ENCODE results near the gene C10orf62.

The C10orf62 gene

GRCh38 chr10:97587183-97587582 lies 2.3 kb upstream of the C10orf62 start:
- no peak for DNase-seq

GRCh38 chr10:97590082-97590747 lies 694 bp downstream of the C10orf62 start:
- DNase-seq, result no peak

- no peak for DNase-seq
Observed at GRCh38 chr10:97590748-97591495, 1.4 kb downstream of the C10orf62 start.

GRCh38 chr10:97593421-97593820 lies 3.9 kb downstream of the C10orf62 start:
- no peak for DNase-seq

GRCh38 chr10:97596101-97597082 lies 6.9 kb downstream of the C10orf62 start:
- DNase-seq, result no peak

- DNase-seq, result no peak
Observed at GRCh38 chr10:97597778-97598177, 8.3 kb downstream of the C10orf62 start.

GRCh38 chr10:97598407-97599271 lies 9.1 kb downstream of the C10orf62 start:
- no peak for DNase-seq

- DNase-seq, result no peak
Observed at GRCh38 chr10:97599272-97599619, 9.7 kb downstream of the C10orf62 start.

- no peak for DNase-seq
Observed at GRCh38 chr10:97600616-97601015, 11.1 kb downstream of the C10orf62 start.

GRCh38 chr10:97601268-97602215 lies 12.0 kb downstream of the C10orf62 start:
- no peak for DNase-seq

GRCh38 chr10:97607095-97607636 lies 17.6 kb downstream of the C10orf62 start:
- no peak for DNase-seq

GRCh38 chr10:97608991-97609561 lies 19.6 kb downstream of the C10orf62 start:
- no peak for DNase-seq

GRCh38 chr10:97611473-97611872 lies 22.0 kb downstream of the C10orf62 start:
- DNase-seq, result no peak

GRCh38 chr10:97612386-97612785 lies 22.9 kb downstream of the C10orf62 start:
- DNase-seq, result no peak

GRCh38 chr10:97618285-97618684 lies 28.8 kb downstream of the C10orf62 start:
- no peak for DNase-seq

- DNase-seq, result no peak
Observed at GRCh38 chr10:97618733-97619132, 29.2 kb downstream of the C10orf62 start.

- DNase-seq, result no peak
Observed at GRCh38 chr10:97623277-97623676, 33.8 kb downstream of the C10orf62 start.

- no peak for DNase-seq
Observed at GRCh38 chr10:97627731-97628130, 38.2 kb downstream of the C10orf62 start.

- no peak for DNase-seq
Observed at GRCh38 chr10:97628228-97628627, 38.7 kb downstream of the C10orf62 start.

GRCh38 chr10:97629289-97629688 lies 39.8 kb downstream of the C10orf62 start:
- DNase-seq, result no peak

- DNase-seq, result no peak
Observed at GRCh38 chr10:97631098-97631497, 41.6 kb downstream of the C10orf62 start.
